HepG2 (cell line): ENCODE results near the gene MYBPC2. TPM values are rescaled to one million over a fixed set of nuclear protein-coding genes. Genes with fewer than 3 reads are reported as not detected.

ENCODE experiments used
- ATAC-seq: fragments of 200-7000 bp; cut with Tn5 transposase; 3 replicates; pipeline ENCODE4 v1.9.1; 2020; ENCODE audit warnings: mild to moderate bottlenecking, moderate library complexity
- BruUV-seq: library from RNA; stranded (reverse); fragments of 400-500 nt; replicated peaks from 2 replicates; lab custom pipeline; 2021; lab: Mats Ljungman, UMichigan
- CTCF ChIA-PET: fragments of 300-600 bp; formaldehyde crosslinking; extraction: SDS; loops from one replicate; lab custom pipeline; 2021; ENCODE audit warnings: low total read pairs, inconsistent platforms, low intra/inter-chr PET ratio; lab: Yijun Ruan, JAX
- POLR2A ChIA-PET: fragments of 350-600 bp; sonication (Branson Sonifier 250); formaldehyde crosslinking; loops from one replicate; lab custom pipeline; 2020; ENCODE audit warnings: antibody characterized with exemption, inconsistent platforms; lab: Yijun Ruan, JAX
- DNase-seq: peaks from one replicate; pipeline ENCODE4 v3.0.0-alpha.2; 2015; ENCODE audit warnings: low spot score
- FAIRE-seq: peaks from 3 replicates; lab custom pipeline; 2011; peaks lifted over from hg19 to GRCh38; lab: Jason Lieb, UNC
- H2AFZ ChIP-seq: one replicate; pipeline ENCODE4 v1.6.1; 2011; ENCODE audit warnings: low read length, inconsistent platforms
- H3K27ac ChIP-seq: fragments of 300-600 bp; 3 replicates; pipeline ENCODE4 v1.8.0; 2011; ENCODE audit warnings: mixed run types, mild to moderate bottlenecking, mixed read lengths, low read length, inconsistent platforms; ENCODE audit not compliant: insufficient read depth; ENCODE audit errors: extremely low read length
- H3K27me3 ChIP-seq, 2 experiments: fragments of 200-600 bp in 1 of 2; 2 replicates in 1 of 2; 3 replicates in 1 of 2; pipeline versions ENCODE4 v1.6.0 to v1.8.0; 2011; ENCODE audit warnings: low read length in 2 of 2, mild to moderate bottlenecking in 2 of 2, moderate library complexity in 2 of 2, inconsistent platforms in 1 of 2; ENCODE audit not compliant: insufficient read depth in 2 of 2, control insufficient read depth in 1 of 2
- H3K36me3 ChIP-seq, 2 experiments: fragments of 200-600 bp in 1 of 2; replicated peaks in 1 of 2; 2 replicates in 1 of 2; 3 replicates in 1 of 2; pipeline versions ENCODE4 v1.5.1 to v1.8.0; 2011; ENCODE audit warnings: low read length in 2 of 2, inconsistent platforms in 1 of 2; ENCODE audit not compliant: insufficient read depth in 2 of 2, control insufficient read depth in 1 of 2
- H3K4me1 ChIP-seq: 2 replicates; pipeline ENCODE4 v1.5.1; 2012; ENCODE audit warnings: low read length, inconsistent platforms; ENCODE audit not compliant: insufficient read depth
- H3K4me2 ChIP-seq: 2 replicates; pipeline ENCODE4 v1.6.0; 2011; ENCODE audit warnings: low read depth, low read length, inconsistent platforms
- H3K4me3 ChIP-seq, 3 experiments: fragments of 200-600 bp in 1 of 3; sonication (generic), shearing (Covaris generic) in 1 of 3; replicated peaks in 1 of 3; 2 replicates each; pipeline ENCODE4 v1.5.1; 2011 to 2016; ENCODE audit warnings: low read length in 3 of 3, inconsistent platforms in 2 of 3, low read depth in 2 of 3, mild to moderate bottlenecking in 2 of 3, control low read depth in 1 of 3, mixed read lengths in 1 of 3; ENCODE audit not compliant: insufficient read depth in 1 of 3
- H3K79me2 ChIP-seq: one replicate; pipeline ENCODE4 v1.6.1; 2011; ENCODE audit warnings: low read length, inconsistent platforms; ENCODE audit not compliant: insufficient read depth
- H3K9ac ChIP-seq: 2 replicates; pipeline ENCODE4 v1.6.0; 2011; ENCODE audit warnings: mild to moderate bottlenecking, low read depth, low read length, inconsistent platforms; ENCODE audit not compliant: insufficient read depth
- H3K9me3 ChIP-seq: 2 replicates; pipeline ENCODE4 v1.5.1; 2012; ENCODE audit warnings: mild to moderate bottlenecking, low read length
- H4K20me1 ChIP-seq: 2 replicates; pipeline ENCODE4 v1.6.0; 2011; ENCODE audit warnings: inconsistent platforms, mild to moderate bottlenecking, low read length, moderate library complexity; ENCODE audit not compliant: insufficient read depth
- AGO2 ChIP-seq: fragments of 200-400 bp; formaldehyde crosslinking; optimal IDR thresholded peaks from 2 replicates; pipeline ENCODE3; 2017; ENCODE audit warnings: mild to moderate bottlenecking, low read depth, low read length, moderate library complexity
- ARID4A ChIP-seq: sonication (generic); formaldehyde crosslinking; IDR thresholded peaks from 2 replicates; pipeline ENCODE4 v1.5.0; 2020; ENCODE audit warnings: mild to moderate bottlenecking, missing genetic modification reagents, borderline replicate concordance
- CHCHD3 ChIP-seq: sonication (generic); formaldehyde crosslinking; IDR thresholded peaks from 2 replicates; pipeline ENCODE4 v1.8.0; 2022; ENCODE audit warnings: mild to moderate bottlenecking, missing genetic modification reagents, moderate library complexity
- HCFC1 ChIP-seq: fragments of 150-350 bp; IDR thresholded peaks from 2 replicates; pipeline ENCODE4 v1.6.1; 2014; ENCODE audit warnings: low read depth, low read length
- HDAC1 ChIP-seq: sonication (generic); formaldehyde crosslinking; IDR thresholded peaks from 2 replicates; pipeline ENCODE4 v1.5.1; 2020; ENCODE audit warnings: mild to moderate bottlenecking, missing genetic modification reagents
- KDM5A ChIP-seq: fragments of 200-600 bp; sonication (generic); IDR thresholded peaks from 2 replicates; pipeline ENCODE4 v1.7.0; 2018; ENCODE audit warnings: antibody characterized with exemption, mild to moderate bottlenecking, low read length, borderline replicate concordance
- KLF9 ChIP-seq: IDR thresholded peaks from 2 replicates; pipeline ENCODE4 v1.6.1; 2016; ENCODE audit warnings: low read depth
- NCOR1 ChIP-seq: fragments of 200-600 bp; sonication (generic); IDR thresholded peaks from 2 replicates; pipeline ENCODE4 v1.7.0; 2017; ENCODE audit warnings: antibody characterized with exemption, low read length, borderline replicate concordance
- NR0B2 ChIP-seq: sonication (generic); formaldehyde crosslinking; IDR thresholded peaks from 2 replicates; pipeline ENCODE4 v1.4.0; 2020; ENCODE audit warnings: mild to moderate bottlenecking, missing genetic modification reagents
- RBFOX2 ChIP-seq: fragments of 200-400 bp; formaldehyde crosslinking; IDR thresholded peaks from 2 replicates; pipeline ENCODE4 v1.6.1; 2017; ENCODE audit warnings: low read depth, mild to moderate bottlenecking, low read length
- SP5 ChIP-seq: IDR thresholded peaks from 2 replicates; pipeline ENCODE4 v1.6.1; 2016; ENCODE audit warnings: low read depth, borderline replicate concordance
- TCF12 ChIP-seq, 2 experiments: fragments of 450-650 bp in 1 of 2; sonication (generic) in 1 of 2; formaldehyde crosslinking in 1 of 2; IDR thresholded peaks; 2 replicates each; pipeline versions ENCODE4 v1.6.1 to v1.8.0; 2017 to 2022; ENCODE audit warnings: antibody characterized with exemption in 1 of 2, mild to moderate bottlenecking in 1 of 2, missing genetic modification reagents in 1 of 2, moderate library complexity in 1 of 2
- TSC22D2 ChIP-seq: sonication (generic); formaldehyde crosslinking; IDR thresholded peaks from 2 replicates; pipeline ENCODE4 v1.5.1; 2020; ENCODE audit warnings: missing genetic modification reagents, mild to moderate bottlenecking, borderline replicate concordance
- ZFP1 ChIP-seq: IDR thresholded peaks from 2 replicates; pipeline ENCODE4 v1.6.1; 2016
- ZFX ChIP-seq: sonication (generic); formaldehyde crosslinking; IDR thresholded peaks from 2 replicates; pipeline ENCODE4 v1.4.0; 2020; ENCODE audit warnings: mild to moderate bottlenecking, low read depth, missing genetic modification reagents, moderate library complexity
- ZNF33B ChIP-seq: sonication (generic); formaldehyde crosslinking; IDR thresholded peaks from 2 replicates; pipeline ENCODE4 v1.5.1; 2020; ENCODE audit warnings: mild to moderate bottlenecking, missing genetic modification reagents
- ZNF460 ChIP-seq: sonication (generic); formaldehyde crosslinking; IDR thresholded peaks from 2 replicates; pipeline ENCODE4 v1.5.1; 2020; ENCODE audit warnings: missing genetic modification reagents, mild to moderate bottlenecking, borderline replicate concordance
- ZNF563 ChIP-seq: sonication (generic); formaldehyde crosslinking; IDR thresholded peaks from 2 replicates; pipeline ENCODE4 v1.8.0; 2022; ENCODE audit warnings: mild to moderate bottlenecking, moderate library complexity, missing genetic modification reagents
- ZNF720 ChIP-seq: sonication (generic); formaldehyde crosslinking; IDR thresholded peaks from 2 replicates; pipeline ENCODE4 v1.4.0; 2020; ENCODE audit warnings: missing genetic modification reagents
- WGBS: methylation state at CpG from one replicate; pipeline ENCODE4 v1.1.6; 2017; ENCODE audit warnings: low lambda C conversion rate; 5-methylcytosine and 5-hydroxymethylcytosine counted together
- in situ Hi-C: cut with HindIII; loops from 2 replicates; pipeline ENCODE4 v1.10.0; 2017; ENCODE audit warnings: low pct_unique_long_range_greater_than_20kb; ENCODE audit not compliant: extremely low pct_ligation_motif_present
- intact Hi-C: fragments of 100-400 bp; cut with micrococcal nuclease; formaldehyde crosslinking; loops from one replicate; pipeline ENCODE4 v1.10.0; 2022; ENCODE audit not compliant: unreplicated experiment
- polyA plus RNA-seq, 8 experiments: library from polyadenylated mRNA; depleted of rRNA in 3 of 8; stranded (reverse) in 7 of 8; unstranded in 1 of 8; fragments of >200 nt; fragmentation: Illumina TruSeq in 4 of 8; extraction: Trizol in 4 of 8; gene quantifications; 2 replicates each; pipeline versions ENCODE4 v1.2.1 to v1.2.3, GENCODE V29; 2011 to 2016; ENCODE audit warnings: low read depth in 4 of 8, missing spikeins in 1 of 8, mixed read lengths in 1 of 8; ENCODE audit not compliant: insufficient read depth in 1 of 8
- total RNA-seq, 5 experiments: library from RNA; depleted of rRNA; stranded (reverse); fragments of >200 nt; fragmentation: Illumina TruSeq; extraction: Trizol; gene quantifications; 2 replicates each; pipeline ENCODE4 v1.2.3, GENCODE V29; 2016; ENCODE audit warnings: low read depth in 1 of 5

Gene MYBPC2
- total and polyA plus RNA-seq, 2 of the 13 experiments (the other 11 are each of a cell fraction or from before 2014, with no cell fraction given): not detected

GRCh38 chr19:50512999-50513745 is 80.5 kb downstream of the MYBPC2 start (continued):
- TF ChIP-seq ZFP1 (CRISPR knock-in tag) (no peak), HCFC1 (no peak), HDAC1 (peak; percentile 9; the same call in 1 of the 2 replicates), ARID4A (CRISPR knock-in tag) (peak; percentile 16; the same call in 1 of the 2 replicates)

- POLR2A ChIA-PET: no interaction called here
- Histone ChIP-seq H3K9me3 (no peaks in the 10 kb centered on the region), H4K20me1 (no peaks in the 10 kb centered on the region), H3K36me3 (no peaks in the 10 kb centered on the region), H2AFZ (no peak within 1 kb of the TSS), H3K4me3 (peak within 1 kb of the TSS; percentile 54 to 71 (median 58); a peak in 5 of 6 replicates), H3K9ac (peak within 1 kb of the TSS; percentile 76), H3K4me1 (peaks cover 29% of the 10 kb centered on the region), H3K4me2 (peak within 1 kb of the TSS; percentile 71), H3K27ac (peak within 1 kb of the TSS; percentile 44), H3K27me3 (no peaks in the 10 kb centered on the region; a peak in 2 of 5 replicates), H3K79me2 (no peaks in the 10 kb centered on the region)
- WGBS: 5% methylated on average over 9 of the region's 22 CpGs
- ATAC-seq: peak; percentile 61
- intact Hi-C loops: no loop called here
- DNase-seq: no peak
- BruUV-seq: no TSS peak
- in situ Hi-C loops: no loop called here
- CTCF ChIA-PET: no interaction called here
- FAIRE-seq: no peak
- no peak for TF ChIP-seq KLF9
- peak; percentile 77 for TF ChIP-seq RBFOX2
- no peak for TF ChIP-seq CHCHD3
- TF ChIP-seq NR0B2 (CRISPR knock-in tag): no peak
- no peak for TF ChIP-seq TCF12 (IDR thresholded peaks at IDR 0.05)
- no peak for TF ChIP-seq TCF12 (CRISPR knock-in tag; IDR thresholded peaks at IDR 0.05)
- TF ChIP-seq AGO2: no peak
- TF ChIP-seq SP5 (CRISPR knock-in tag): no peak
- TF ChIP-seq KDM5A: no peak
- TF ChIP-seq ZNF563: no peak
- TF ChIP-seq ZNF460 (CRISPR knock-in tag): no peak
- no peak for TF ChIP-seq TSC22D2 (CRISPR knock-in tag)
- peak; percentile 84 for TF ChIP-seq ZFX (CRISPR knock-in tag)
- TF ChIP-seq ZNF33B (CRISPR knock-in tag): no peak
- no peak for TF ChIP-seq NCOR1
- TF ChIP-seq ZNF720: no peak
Observed at GRCh38 chr19:50513746-50514345, 81.2 kb downstream of the MYBPC2 start, which contains the start of gene ASPDH. Gene ASPDH (minus strand): TSS chr19:50513913. CDS start chr19:50513823, 90 bp downstream.
